ELR (cell line): ENCODE measurements around the gene LAPTM4A.

Source experiments
- DNase-seq: peaks from one replicate; pipeline ENCODE4 v3.0.0-alpha.2; 2015; ENCODE audit warnings: low read depth

The LAPTM4A gene

GRCh38 chr2:20019747-20020146 is 31.7 kb downstream of the LAPTM4A start:
- DNase-seq, result no peak

GRCh38 chr2:20018601-20019152 is 32.8 kb downstream of the LAPTM4A start:
- DNase-seq, result no peak

- no peak for DNase-seq
Measured at GRCh38 chr2:20016346-20016745, 35.1 kb downstream of the LAPTM4A start.

GRCh38 chr2:20015482-20016083 is 35.8 kb downstream of the LAPTM4A start:
- DNase-seq, result peak; percentile 74

GRCh38 chr2:20013126-20013849 is 38.1 kb downstream of the LAPTM4A start:
- DNase-seq, result no peak

- peak; percentile 60 for DNase-seq
Measured at GRCh38 chr2:20012282-20013125, 38.9 kb downstream of the LAPTM4A start, which contains the start of gene MATN3. MATN3 (minus strand) TSS chr2:20012668; CDS start chr2:20012631, 37 bp downstream.

GRCh38 chr2:20012032-20012281 is 39.5 kb downstream of the LAPTM4A start:
- no peak for DNase-seq

- no peak for DNase-seq
Measured at GRCh38 chr2:20011276-20012031, 40.0 kb downstream of the LAPTM4A start.

GRCh38 chr2:20008703-20009102 is 42.7 kb downstream of the LAPTM4A start:
- no peak for DNase-seq

- no peak for DNase-seq
Measured at GRCh38 chr2:20005891-20006470, 45.4 kb downstream of the LAPTM4A start.

- DNase-seq, result no peak
Measured at GRCh38 chr2:20005067-20005627, 46.3 kb downstream of the LAPTM4A start.

- DNase-seq, result no peak
Measured at GRCh38 chr2:20001361-20001863, 50.0 kb downstream of the LAPTM4A start.

- no peak for DNase-seq
Measured at GRCh38 chr2:19993731-19994130, 57.7 kb downstream of the LAPTM4A start.

- no peak for DNase-seq
Measured at GRCh38 chr2:19991895-19992294, 59.5 kb downstream of the LAPTM4A start.

GRCh38 chr2:19990416-19990728 is 61.1 kb downstream of the LAPTM4A start:
- DNase-seq, result peak; percentile 17

GRCh38 chr2:19989667-19990415 is 61.6 kb downstream of the LAPTM4A start, which contains the start of gene WDR35:
WDR35 (minus strand) TSS chr2:19990105; CDS start chr2:19990015, 90 bp downstream.
- DNase-seq, result peak; percentile 91

- DNase-seq, result no peak
Measured at GRCh38 chr2:19989342-19989666, 62.1 kb downstream of the LAPTM4A start.

GRCh38 chr2:19988600-19988999 is 62.8 kb downstream of the LAPTM4A start:
- DNase-seq, result peak; percentile 68

GRCh38 chr2:19987936-19988335 is 63.5 kb downstream of the LAPTM4A start:
- DNase-seq, result no peak
